Stimulated activated CD4-positive, alpha-beta T cell treated with anti-CD3 and anti-CD28 coated beads, TNF-alpha, amount 100 ng/mL, for 48 hours (primary cell): ENCODE results near the gene OR1K1.
"Not testable (repeated sequence)": the region's sequence is repeated elsewhere in the genome, so short reads cannot be mapped to it uniquely, and the experiment has no call there.

Experiments
- DNase-seq, 3 donors: peaks; one replicate each; pipeline ENCODE4 v3.0.0-alpha.2; 2020; ENCODE audit warnings: low read depth in 3 of 3

OR1K1 gene

GRCh38 chr9:122800066-122801060, at the start of gene OR1K1:
Gene OR1K1 (plus strand): TSS chr9:122800123. CDS start chr9:122800123, 0 bp downstream.
- no peak for DNase-seq

GRCh38 chr9:122754825-122755224, 45.1 kb upstream of the OR1K1 start:
- DNase-seq: no peak

GRCh38 chr9:122767817-122768216, 32.1 kb upstream of the OR1K1 start:
- DNase-seq: no peak

- DNase-seq: no peak
Observed at GRCh38 chr9:122777052-122777451, 22.9 kb upstream of the OR1K1 start.

GRCh38 chr9:122777935-122778627, 21.8 kb upstream of the OR1K1 start:
- DNase-seq: no peak

- no peak for DNase-seq
Observed at GRCh38 chr9:122779181-122779580, 20.7 kb upstream of the OR1K1 start.

- no peak for DNase-seq
Observed at GRCh38 chr9:122780026-122780425, 19.9 kb upstream of the OR1K1 start.

- no peak for DNase-seq
Observed at GRCh38 chr9:122781671-122782070, 18.3 kb upstream of the OR1K1 start.

- DNase-seq: no peak
Observed at GRCh38 chr9:122785269-122785668, 14.7 kb upstream of the OR1K1 start.

GRCh38 chr9:122786338-122786737, 13.6 kb upstream of the OR1K1 start:
- DNase-seq: no peak

GRCh38 chr9:122788831-122789230, 11.1 kb upstream of the OR1K1 start, which contains the start of gene OR5C1:
Gene OR5C1 (plus strand): TSS chr9:122788933. CDS start chr9:122788933, 0 bp downstream.
- no peak for DNase-seq

GRCh38 chr9:122789256-122790046, 10.5 kb upstream of the OR1K1 start:
- DNase-seq: no peak

- no peak for DNase-seq
Observed at GRCh38 chr9:122791872-122792669, 7.9 kb upstream of the OR1K1 start.

GRCh38 chr9:122797316-122798063, 2.4 kb upstream of the OR1K1 start:
- no peak for DNase-seq

GRCh38 chr9:122806661-122807060, 6.7 kb downstream of the OR1K1 start:
- no peak for DNase-seq

GRCh38 chr9:122807271-122807900, 7.5 kb downstream of the OR1K1 start:
- peak in 2 of 3 donors; percentile 61 to 66 for DNase-seq

GRCh38 chr9:122808141-122808540, 8.2 kb downstream of the OR1K1 start:
- DNase-seq: no peak

GRCh38 chr9:122809261-122809660, 9.3 kb downstream of the OR1K1 start:
- not testable (repeated sequence) for DNase-seq

GRCh38 chr9:122810306-122810946, 10.5 kb downstream of the OR1K1 start:
- peak; percentile 50 to 52 (median 50) for DNase-seq
